ENCODE data around the gene PPP1R3G.

- TF ChIP-seq CTCF (IDR thresholded peaks at IDR 0.05) = no peak
- TF ChIP-seq ZFX (IDR thresholded peaks at IDR 0.05; ENCODE audit: borderline replicate concordance) = no peak
Observed at GRCh38 chr6:5099537-5099936, 14.4 kb downstream of the PPP1R3G start.

All from 22Rv1 (cell line).